GM19468 (cell line): Measurements from ENCODE around the gene TBC1D8B.

Experiments
- ATAC-seq: cut with Tn5 transposase; IDR thresholded peaks from one replicate; pipeline ENCODE4 v1.9.1; 2021; ENCODE audit warnings: mild to moderate bottlenecking, moderate library complexity, moderate number of reproducible peaks; ENCODE audit not compliant: unreplicated experiment; ENCODE audit errors: extremely low read depth

TBC1D8B gene

GRCh38 chrX:106894978-106895452, 92.5 kb downstream of the TBC1D8B start:
- no peak for ATAC-seq

DNA sequence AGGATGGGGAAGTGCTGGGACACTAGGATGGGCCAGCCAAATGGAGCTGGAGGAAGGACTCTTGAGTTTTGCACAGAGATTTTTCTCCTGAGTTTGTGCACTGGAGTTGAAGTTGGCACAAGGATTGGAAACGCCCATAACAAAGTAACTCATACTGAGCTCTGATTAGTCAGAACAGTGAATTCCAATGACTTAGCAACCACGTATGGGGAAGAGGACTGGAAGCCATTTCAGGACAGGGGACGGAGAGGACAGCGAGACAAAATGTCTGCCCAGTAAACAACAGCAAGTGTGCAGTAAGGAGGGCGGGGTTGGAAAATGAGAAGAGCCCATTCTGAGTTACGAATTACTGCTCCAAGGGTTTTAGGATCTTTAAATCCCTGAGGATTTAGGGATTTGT, 94.8 kb downstream of the TBC1D8B start:
- no peak for ATAC-seq

- no peak for ATAC-seq
Measured at GRCh38 chrX:106898462-106898861, 96.0 kb downstream of the TBC1D8B start.

DNA sequence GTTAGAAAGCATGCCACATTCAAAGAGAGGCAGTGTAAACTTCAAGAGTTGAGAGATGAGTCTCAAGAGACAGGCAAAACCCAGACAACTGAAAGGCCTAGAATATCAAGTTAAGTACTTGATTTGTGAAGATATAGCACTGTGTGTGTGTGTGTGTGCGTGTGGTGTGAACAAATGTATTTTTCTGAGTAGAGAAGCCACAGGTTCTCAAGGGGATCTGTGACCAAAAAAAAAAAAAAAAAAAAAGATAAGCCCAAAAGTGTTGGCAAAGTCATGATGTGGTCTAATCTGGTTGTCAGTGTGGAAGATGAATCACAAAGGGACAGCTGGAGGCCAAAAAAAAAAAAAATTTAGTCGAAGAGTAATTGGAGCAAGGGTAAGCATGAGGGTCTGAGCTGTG, 96.8 kb downstream of the TBC1D8B start:
- ATAC-seq: no peak

- ATAC-seq: no peak
Measured at GRCh38 chrX:106899841-106900240, 97.4 kb downstream of the TBC1D8B start.

GRCh38 chrX:106901341-106901740, 98.9 kb downstream of the TBC1D8B start:
- ATAC-seq: no peak

DNA sequence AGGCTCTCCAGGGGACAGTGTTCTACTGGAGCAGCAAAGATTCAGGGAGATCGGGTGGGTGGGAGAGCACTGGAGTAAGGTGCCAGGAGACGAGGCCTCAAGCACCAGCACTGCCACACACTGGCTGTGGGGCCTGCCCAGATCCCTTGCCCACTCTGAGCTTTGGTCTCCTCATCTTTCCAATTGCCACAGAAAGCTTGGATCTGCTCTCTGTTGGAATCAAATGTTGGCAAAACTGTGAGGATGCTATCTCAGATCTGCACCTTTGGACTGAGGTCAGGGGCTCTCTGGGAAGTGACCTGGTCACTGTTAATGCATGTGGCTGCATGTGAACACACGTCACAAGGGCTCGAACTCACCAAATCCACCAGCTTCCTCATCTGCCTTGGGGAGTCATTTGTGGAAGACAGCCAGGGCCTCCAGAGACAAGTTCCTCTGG, 99.3 kb downstream of the TBC1D8B start:
- no peak for ATAC-seq

- ATAC-seq: no peak
Measured at GRCh38 chrX:106902684-106903083, 100.2 kb downstream of the TBC1D8B start.

GRCh38 chrX:106903291-106903824, 100.9 kb downstream of the TBC1D8B start, which contains the start of gene RIPPLY1:
Gene RIPPLY1, minus strand, starts transcription at chrX:106903341. Its CDS starts 54 bp downstream, at chrX:106903287.
- ATAC-seq: no peak

- ATAC-seq: no peak
Measured at GRCh38 chrX:106903856-106904528, 101.5 kb downstream of the TBC1D8B start.

DNA sequence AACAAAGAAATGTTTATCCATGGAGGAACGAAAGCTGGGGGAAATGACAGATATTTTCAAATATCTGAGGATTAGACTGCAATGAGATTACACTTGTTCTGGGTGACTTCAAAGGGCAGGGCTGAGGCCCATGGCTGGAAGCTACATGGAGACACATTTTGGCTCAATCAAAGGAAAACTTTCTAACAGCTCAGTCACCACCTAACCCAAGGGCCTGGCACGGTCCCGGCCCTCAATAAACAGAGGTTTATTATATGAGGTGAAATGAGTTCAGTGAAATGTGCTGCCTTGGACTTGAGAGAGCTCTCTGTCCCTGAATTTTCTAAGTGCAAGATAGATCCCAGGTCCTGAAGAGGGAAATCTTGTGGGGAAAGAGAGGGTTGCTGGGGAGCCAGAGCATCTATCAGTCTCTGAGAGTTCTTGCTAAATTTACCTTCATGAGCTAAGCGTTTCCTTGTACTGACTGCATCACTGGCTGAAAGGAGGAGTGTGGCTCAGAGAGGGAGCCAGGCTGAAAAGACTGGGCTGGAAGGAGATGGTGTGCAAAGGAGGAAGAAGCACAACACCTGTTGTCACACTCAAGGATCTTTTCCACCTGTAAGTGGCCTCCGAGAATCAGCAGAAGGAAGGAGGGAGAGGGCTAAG, 102.7 kb downstream of the TBC1D8B start:
- ATAC-seq: no peak

DNA sequence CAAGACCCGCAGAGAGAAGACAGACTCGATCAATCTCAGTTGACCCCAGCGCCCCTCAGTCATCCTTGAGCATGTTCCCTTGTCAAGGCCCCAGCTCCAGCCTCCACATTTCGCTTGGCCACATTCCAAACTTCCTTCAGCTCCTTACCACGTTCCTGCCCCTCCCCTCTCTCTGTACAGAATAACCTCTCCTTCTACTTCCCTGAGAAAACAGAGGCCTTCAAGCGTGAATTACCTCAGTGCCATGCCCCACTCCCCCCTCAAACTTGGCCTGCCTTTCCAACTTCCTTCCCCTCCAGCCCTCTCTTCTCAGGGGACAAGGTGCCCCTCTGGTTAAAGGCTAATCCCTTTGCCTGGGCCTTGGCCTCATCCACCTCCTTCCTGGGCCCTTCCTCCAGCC, 103.9 kb downstream of the TBC1D8B start:
- no peak for ATAC-seq

GRCh38 chrX:106912864-106913263, 110.4 kb downstream of the TBC1D8B start:
- no peak for ATAC-seq

GRCh38 chrX:106917830-106918500, 115.5 kb downstream of the TBC1D8B start:
- no peak for ATAC-seq

DNA sequence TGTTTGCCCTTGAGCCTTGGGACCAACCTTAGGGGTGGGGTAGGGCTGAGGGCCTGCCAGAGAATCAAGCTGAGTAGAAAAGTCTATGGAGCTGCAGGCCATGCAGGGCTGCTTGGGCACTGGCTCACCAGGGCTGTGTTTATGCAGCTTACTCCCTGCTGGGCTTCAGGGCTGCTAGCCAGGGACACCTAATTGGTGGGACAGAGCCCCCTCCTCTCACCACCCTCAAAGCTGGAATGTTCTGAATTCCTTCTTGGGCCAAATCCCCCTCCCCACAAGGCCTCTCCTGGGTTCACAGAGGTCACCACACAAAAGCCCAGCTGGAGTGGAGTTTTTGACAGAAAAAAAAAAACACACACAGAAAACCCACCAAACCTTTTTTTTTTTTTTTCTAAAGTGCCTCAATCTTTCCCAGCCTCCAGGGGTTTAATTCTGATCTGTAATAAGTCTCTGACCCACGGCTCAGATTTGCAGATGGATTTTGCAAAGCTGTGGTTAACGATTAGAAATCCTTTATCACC, 117.5 kb downstream of the TBC1D8B start, which contains the start of gene CLDN2:
CLDN2 (plus strand) TSS at position 471 of the 521 bp plus-strand sequence. CDS start 7,827 bp downstream, outside the sequence.
- no peak for ATAC-seq

GRCh38 chrX:106921637-106922036, 119.2 kb downstream of the TBC1D8B start:
- no peak for ATAC-seq
